HK-2 (cell line): ENCODE measurements around the gene MED6.

Source experiments
- DNase-seq: peaks from one replicate; pipeline ENCODE4 v3.0.0-alpha.2; 2018; ENCODE audit not compliant: unreplicated experiment

Gene MED6

GRCh38 chr14:70600382-70601157 lies at the start of gene MED6:
TSS of gene MED6 (minus strand) at chr14:70600655. CDS start at chr14:70600637, 18 bp downstream.
- DNase-seq = peak; percentile 92

GRCh38 chr14:70649803-70650202 lies 49.3 kb upstream of the MED6 start:
- DNase-seq = no peak

- DNase-seq = no peak
Measured at GRCh38 chr14:70648346-70648745, 47.9 kb upstream of the MED6 start.

- no peak for DNase-seq
Measured at GRCh38 chr14:70646705-70647104, 46.2 kb upstream of the MED6 start.

GRCh38 chr14:70645892-70646291 lies 45.4 kb upstream of the MED6 start:
- DNase-seq = no peak

- no peak for DNase-seq
Measured at GRCh38 chr14:70643967-70644366, 43.5 kb upstream of the MED6 start.

- DNase-seq = peak; percentile 21
Measured at GRCh38 chr14:70642303-70643235, 42.1 kb upstream of the MED6 start.

GRCh38 chr14:70641548-70642302 lies 41.3 kb upstream of the MED6 start, which contains the start of gene TTC9:
TSS of gene TTC9 (plus strand) at chr14:70641916. CDS start at chr14:70642130, 214 bp downstream.
- peak; percentile 25 for DNase-seq

GRCh38 chr14:70640938-70641547 lies 40.6 kb upstream of the MED6 start:
- DNase-seq = peak; percentile 39

- no peak for DNase-seq
Measured at GRCh38 chr14:70638416-70638815, 38.0 kb upstream of the MED6 start.

GRCh38 chr14:70635971-70636595 lies 35.6 kb upstream of the MED6 start:
- no peak for DNase-seq

- no peak for DNase-seq
Measured at GRCh38 chr14:70631948-70632347, 31.5 kb upstream of the MED6 start.

GRCh38 chr14:70624972-70625371 lies 24.5 kb upstream of the MED6 start:
- no peak for DNase-seq

- DNase-seq = no peak
Measured at GRCh38 chr14:70622111-70622712, 21.8 kb upstream of the MED6 start.

GRCh38 chr14:70619708-70620107 lies 19.3 kb upstream of the MED6 start:
- no peak for DNase-seq

GRCh38 chr14:70618314-70618713 lies 17.9 kb upstream of the MED6 start:
- DNase-seq = no peak

- DNase-seq = no peak
Measured at GRCh38 chr14:70616646-70617045, 16.2 kb upstream of the MED6 start.

- DNase-seq = no peak
Measured at GRCh38 chr14:70611216-70611615, 10.8 kb upstream of the MED6 start.

GRCh38 chr14:70602254-70602653 lies 1.8 kb upstream of the MED6 start:
- no peak for DNase-seq

- peak; percentile 9 for DNase-seq
Measured at GRCh38 chr14:70601162-70601561, 707 bp upstream of the MED6 start.

- no peak for DNase-seq
Measured at GRCh38 chr14:70599345-70599744, 1.1 kb downstream of the MED6 start.
